ENCODE measurements around the gene KIF26B. TPM values are rescaled to one million over a fixed set of nuclear protein-coding genes. Genes with fewer than 3 reads are reported as not detected.

Gene KIF26B
- total RNA-seq, 1 donor from 2014 or later: 8.8 TPM

DNA sequence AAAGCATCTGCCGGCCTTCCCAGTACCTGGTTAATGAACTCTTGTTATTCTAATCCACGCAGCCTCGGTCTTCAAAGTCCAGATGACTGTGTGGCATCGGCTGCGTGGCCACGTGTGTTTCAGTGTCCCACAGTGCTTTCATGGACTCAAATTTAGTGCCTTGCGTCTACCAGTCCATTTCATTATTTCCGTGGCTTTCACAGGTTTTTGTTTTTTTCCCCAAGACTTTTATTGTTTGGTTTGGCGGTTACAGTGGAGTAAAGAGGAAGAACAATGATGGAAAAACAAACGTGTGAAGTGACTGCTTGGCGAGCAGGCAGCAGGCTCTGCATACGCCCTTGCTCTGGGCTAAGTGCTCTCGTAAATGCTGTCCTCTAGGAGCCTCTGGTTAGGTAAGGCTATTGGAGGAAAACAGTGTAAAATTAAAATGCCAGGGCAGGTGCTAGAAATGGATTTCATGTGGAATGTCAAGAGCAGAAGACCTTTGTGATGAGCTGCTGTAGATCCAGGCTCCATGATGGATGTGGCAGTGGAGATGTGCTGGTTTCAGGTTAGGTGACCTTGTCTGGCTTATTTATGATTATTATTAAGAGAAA, 536.3 kb downstream of the KIF26B start:
- no peaks in the 10 kb centered on the region for H3K4me1 Mint-ChIP-seq (ENCODE audit: unreplicated experiment)
- no peaks in the 10 kb centered on the region for H3K27me3 Mint-ChIP-seq (ENCODE audit: unreplicated experiment)
- H3K36me3 Mint-ChIP-seq (ENCODE audit: unreplicated experiment): peaks cover 4% of the 10 kb centered on the region
- no peak overlapping the region for H3K27ac Mint-ChIP-seq (ENCODE audit: unreplicated experiment)
- no peaks in the 10 kb centered on the region for H3K9me3 Mint-ChIP-seq (ENCODE audit: unreplicated experiment)
- DNase-seq (ENCODE audit: extremely low spot score, unreplicated experiment): no peak
- no peak overlapping the region for H3K4me3 Mint-ChIP-seq (ENCODE audit: unreplicated experiment)
- TF ChIP-seq, protein P1, sequence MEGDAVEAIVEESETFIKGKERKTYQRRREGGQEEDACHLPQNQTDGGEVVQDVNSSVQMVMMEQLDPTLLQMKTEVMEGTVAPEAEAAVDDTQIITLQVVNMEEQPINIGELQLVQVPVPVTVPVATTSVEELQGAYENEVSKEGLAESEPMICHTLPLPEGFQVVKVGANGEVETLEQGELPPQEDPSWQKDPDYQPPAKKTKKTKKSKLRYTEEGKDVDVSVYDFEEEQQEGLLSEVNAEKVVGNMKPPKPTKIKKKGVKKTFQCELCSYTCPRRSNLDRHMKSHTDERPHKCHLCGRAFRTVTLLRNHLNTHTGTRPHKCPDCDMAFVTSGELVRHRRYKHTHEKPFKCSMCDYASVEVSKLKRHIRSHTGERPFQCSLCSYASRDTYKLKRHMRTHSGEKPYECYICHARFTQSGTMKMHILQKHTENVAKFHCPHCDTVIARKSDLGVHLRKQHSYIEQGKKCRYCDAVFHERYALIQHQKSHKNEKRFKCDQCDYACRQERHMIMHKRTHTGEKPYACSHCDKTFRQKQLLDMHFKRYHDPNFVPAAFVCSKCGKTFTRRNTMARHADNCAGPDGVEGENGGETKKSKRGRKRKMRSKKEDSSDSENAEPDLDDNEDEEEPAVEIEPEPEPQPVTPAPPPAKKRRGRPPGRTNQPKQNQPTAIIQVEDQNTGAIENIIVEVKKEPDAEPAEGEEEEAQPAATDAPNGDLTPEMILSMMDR (IDR thresholded peaks at IDR 0.05): no peak

DNA sequence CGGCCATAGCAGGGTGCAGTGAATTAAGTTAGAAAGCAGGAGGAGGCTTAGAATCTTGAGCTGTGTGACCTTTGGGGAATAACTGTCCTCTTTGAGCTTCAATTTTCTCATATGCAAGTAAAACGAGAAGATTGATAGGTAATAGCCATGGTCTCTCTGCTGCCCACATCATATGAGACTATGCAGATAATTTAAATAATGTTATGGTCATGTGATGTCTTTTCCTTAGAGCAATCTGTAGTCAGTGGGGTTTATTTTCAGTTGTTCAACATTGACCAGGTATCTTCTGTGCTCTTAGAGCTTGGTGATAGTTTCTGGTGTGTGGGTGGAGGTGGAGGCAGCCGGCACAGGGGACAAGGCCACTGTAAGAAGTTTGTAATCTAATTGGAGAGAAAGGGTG, 537.1 kb downstream of the KIF26B start:
- Mint-ChIP-seq H3K4me3 (ENCODE audit: unreplicated experiment) (no peak overlapping the region), H3K27me3 (ENCODE audit: unreplicated experiment) (no peaks in the 10 kb centered on the region), H3K4me1 (ENCODE audit: unreplicated experiment) (no peaks in the 10 kb centered on the region), H3K9me3 (ENCODE audit: unreplicated experiment) (no peaks in the 10 kb centered on the region), H3K27ac (ENCODE audit: unreplicated experiment) (no peak overlapping the region), H3K36me3 (ENCODE audit: unreplicated experiment) (peaks cover 4% of the 10 kb centered on the region)
- TF ChIP-seq, protein P1 (IDR thresholded peaks at IDR 0.05): no peak
- no peak for DNase-seq (ENCODE audit: extremely low spot score, unreplicated experiment)

DNA sequence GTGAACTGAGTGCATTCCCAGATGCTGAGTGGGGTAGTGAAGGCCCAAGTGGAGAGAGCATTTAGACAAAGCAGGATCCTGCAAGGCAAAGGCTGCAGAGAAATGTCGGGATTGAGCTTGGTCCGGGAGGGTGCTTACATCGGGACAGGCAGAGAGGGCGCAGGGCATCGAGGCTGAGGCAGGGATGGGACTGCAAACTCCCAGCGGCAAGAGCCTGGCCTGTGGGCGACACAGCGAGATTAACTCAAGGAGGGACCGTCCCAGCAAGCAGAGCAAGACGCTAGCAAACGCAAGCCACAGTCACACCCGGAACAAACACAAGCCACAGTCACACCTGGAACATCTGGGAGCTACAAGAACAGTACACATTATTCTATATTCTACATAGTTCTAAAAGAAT, 537.5 kb downstream of the KIF26B start:
- TF ChIP-seq, protein P1 (IDR thresholded peaks at IDR 0.05): no peak
- Mint-ChIP-seq H3K27me3 (ENCODE audit: unreplicated experiment) (no peaks in the 10 kb centered on the region), H3K27ac (ENCODE audit: unreplicated experiment) (no peak overlapping the region), H3K36me3 (ENCODE audit: unreplicated experiment) (peaks cover 4% of the 10 kb centered on the region), H3K9me3 (ENCODE audit: unreplicated experiment) (no peaks in the 10 kb centered on the region), H3K4me1 (ENCODE audit: unreplicated experiment) (no peaks in the 10 kb centered on the region), H3K4me3 (ENCODE audit: unreplicated experiment) (no peak overlapping the region)
- DNase-seq (ENCODE audit: extremely low spot score, unreplicated experiment): no peak

DNA sequence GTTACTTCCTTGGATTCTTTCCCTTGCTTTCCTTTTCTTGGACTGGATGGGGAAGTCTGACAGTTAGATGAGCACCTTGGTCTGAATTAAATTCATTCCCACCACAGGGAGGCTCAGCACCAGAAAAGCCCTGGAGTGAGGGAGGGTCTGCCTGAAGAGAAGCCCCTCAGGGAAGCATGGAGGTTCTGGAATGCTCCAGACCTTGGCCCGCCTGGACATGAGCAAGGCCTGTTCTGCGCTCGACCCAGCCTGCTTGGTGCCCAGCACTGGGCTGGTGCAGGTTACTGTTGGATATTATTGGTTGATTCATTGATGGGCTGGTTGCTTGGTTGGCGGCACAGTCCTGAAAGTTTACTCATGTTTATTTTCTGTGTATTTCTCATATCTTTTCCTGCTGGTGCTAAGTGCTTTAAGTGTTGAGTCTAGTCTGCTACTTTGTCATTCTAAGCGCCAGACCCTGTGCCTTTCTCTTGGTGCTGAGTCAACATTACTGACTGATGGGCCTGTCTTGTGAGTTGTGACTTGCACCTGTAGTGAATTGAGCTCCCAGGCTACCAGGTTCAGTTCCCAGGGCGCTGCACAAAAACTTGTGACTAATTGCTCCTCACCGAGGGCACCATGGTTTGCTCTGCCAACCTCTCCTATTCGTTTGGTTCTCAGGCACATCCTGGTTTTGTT, 538.5 kb downstream of the KIF26B start:
- no peaks in the 10 kb centered on the region for H3K9me3 Mint-ChIP-seq (ENCODE audit: unreplicated experiment)
- DNase-seq (ENCODE audit: extremely low spot score, unreplicated experiment): no peak
- H3K27ac Mint-ChIP-seq (ENCODE audit: unreplicated experiment): no peak overlapping the region
- H3K4me1 Mint-ChIP-seq (ENCODE audit: unreplicated experiment): no peaks in the 10 kb centered on the region
- peaks cover 4% of the 10 kb centered on the region for H3K36me3 Mint-ChIP-seq (ENCODE audit: unreplicated experiment)
- H3K27me3 Mint-ChIP-seq (ENCODE audit: unreplicated experiment): no peaks in the 10 kb centered on the region
- TF ChIP-seq, protein P1 (IDR thresholded peaks at IDR 0.05): no peak
- no peak overlapping the region for H3K4me3 Mint-ChIP-seq (ENCODE audit: unreplicated experiment)

DNA sequence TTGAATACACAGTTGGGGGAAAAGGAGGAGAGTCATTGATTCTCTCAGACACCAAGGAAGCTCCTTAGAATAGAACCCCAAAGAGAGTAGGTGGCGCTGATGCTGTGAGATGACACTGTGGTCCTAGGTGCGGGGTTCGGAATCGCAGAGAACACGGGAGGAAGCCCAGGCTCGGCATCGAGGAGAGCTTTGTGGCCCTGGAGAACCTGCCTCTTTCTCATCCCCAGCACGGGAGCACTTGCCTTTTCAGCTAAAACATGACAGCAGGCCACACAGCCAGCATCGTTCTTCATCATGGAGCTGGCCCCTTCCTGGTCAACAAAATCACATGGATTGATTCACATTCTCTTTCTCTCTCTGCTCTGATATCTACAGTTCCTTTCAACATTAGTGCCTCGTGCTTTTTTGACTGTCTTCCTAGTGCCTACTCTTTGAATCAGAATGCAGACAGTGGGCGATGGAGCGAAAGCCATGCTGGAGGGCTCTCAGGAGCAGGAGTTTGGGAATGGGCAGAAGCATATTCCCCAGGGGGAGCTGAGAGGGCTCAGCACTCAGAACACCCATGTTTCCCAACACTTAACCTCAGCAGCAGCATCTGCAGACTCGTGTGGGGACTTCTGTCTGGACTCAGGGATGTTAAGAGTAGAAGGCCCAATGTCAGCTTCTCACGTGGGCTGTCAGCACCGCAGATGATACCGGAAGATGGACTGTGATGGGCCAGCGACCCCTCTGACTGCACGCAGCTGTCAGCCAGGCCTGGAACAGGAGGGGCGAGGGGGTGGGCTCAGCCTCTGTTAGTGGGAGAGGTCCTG, 539.4 kb downstream of the KIF26B start:
- no peak overlapping the region for H3K27ac Mint-ChIP-seq (ENCODE audit: unreplicated experiment)
- peaks cover 4% of the 10 kb centered on the region for H3K36me3 Mint-ChIP-seq (ENCODE audit: unreplicated experiment)
- DNase-seq (ENCODE audit: extremely low spot score, unreplicated experiment): no peak
- TF ChIP-seq, protein P1 (IDR thresholded peaks at IDR 0.05): no peak
- H3K4me3 Mint-ChIP-seq (ENCODE audit: unreplicated experiment): no peak overlapping the region
- H3K27me3 Mint-ChIP-seq (ENCODE audit: unreplicated experiment): no peaks in the 10 kb centered on the region
- H3K9me3 Mint-ChIP-seq (ENCODE audit: unreplicated experiment): no peaks in the 10 kb centered on the region
- no peaks in the 10 kb centered on the region for H3K4me1 Mint-ChIP-seq (ENCODE audit: unreplicated experiment)

Data from osteocyte (in vitro differentiated cells).